Mammary epithelial cell (primary cell): ENCODE results near the gene ZNF70.

ENCODE experiments used
- CTCF ChIP-seq, 2 donors: IDR thresholded peaks in 1 of 2; conservative IDR thresholded peaks in 1 of 2; 2 replicates each; pipeline ENCODE4 v1.5.1; 2011 to 2012; ENCODE audit warnings: inconsistent platforms in 2 of 2, low read length in 2 of 2, mild to moderate bottlenecking in 2 of 2, control low read depth in 1 of 2, low read depth in 1 of 2; ENCODE audit not compliant: insufficient read depth in 1 of 2; ENCODE audit errors: extremely low read depth in 1 of 2
- EZH2 ChIP-seq: IDR thresholded peaks from 2 replicates; pipeline ENCODE4 v1.6.1; 2012; ENCODE audit warnings: low read length, inconsistent platforms, borderline replicate concordance

- no peak for TF ChIP-seq CTCF (conservative IDR thresholded peaks at IDR 0.05 in 1 of 2, IDR thresholded peaks at IDR 0.05 in 1 of 2; ENCODE audit: extremely low read depth in 1 of 2, insufficient read depth in 1 of 2, low read depth in 1 of 2, low read length in 2 of 2)
- TF ChIP-seq EZH2: no peak
Observed at GRCh38 chr22:23786752-23787599, 36.1 kb upstream of the ZNF70 start, which contains the start of gene SMARCB1.
